ENCODE measurements around the gene RSU1.

DNA sequence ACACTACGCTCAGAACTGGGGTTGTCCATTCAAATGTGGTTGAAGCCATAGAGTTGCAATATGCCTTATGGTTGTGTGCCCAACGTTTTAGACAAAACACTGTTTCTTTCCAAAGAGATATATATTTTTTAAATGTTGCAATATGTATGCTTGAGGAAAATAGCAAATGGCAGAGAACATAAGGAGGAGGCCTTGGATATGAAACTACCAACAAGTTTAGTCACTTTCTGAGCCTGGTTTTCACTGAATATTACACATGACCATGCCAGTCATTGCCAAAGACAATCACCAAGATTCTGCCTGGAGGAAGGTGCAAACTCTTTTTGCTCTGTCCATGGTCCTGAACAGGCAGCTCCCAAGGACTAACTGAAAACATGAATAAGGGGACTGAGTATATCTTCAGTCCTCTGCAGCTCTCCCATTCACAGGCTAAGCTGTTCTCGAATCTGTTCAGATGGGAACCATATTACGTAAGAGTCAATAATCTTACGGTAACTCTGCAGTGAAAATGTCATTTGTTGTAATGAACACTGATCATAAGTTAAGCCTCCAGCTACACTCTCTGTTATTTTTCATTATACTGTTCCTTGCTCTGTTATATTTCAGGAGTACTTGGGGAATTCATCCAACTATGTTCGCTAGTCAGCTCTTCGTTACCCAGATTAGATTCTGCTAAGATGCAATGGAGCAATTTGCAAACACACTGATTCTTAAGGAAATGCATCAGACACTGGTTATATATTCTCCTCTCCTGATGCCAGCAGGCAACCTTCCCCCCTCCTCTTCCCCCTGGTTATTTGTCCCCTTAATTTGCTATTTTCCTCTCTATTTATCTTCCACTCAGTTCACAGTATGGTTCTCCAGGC is 204.9 kb downstream of the RSU1 start:
- TF ChIP-seq, protein P1, sequence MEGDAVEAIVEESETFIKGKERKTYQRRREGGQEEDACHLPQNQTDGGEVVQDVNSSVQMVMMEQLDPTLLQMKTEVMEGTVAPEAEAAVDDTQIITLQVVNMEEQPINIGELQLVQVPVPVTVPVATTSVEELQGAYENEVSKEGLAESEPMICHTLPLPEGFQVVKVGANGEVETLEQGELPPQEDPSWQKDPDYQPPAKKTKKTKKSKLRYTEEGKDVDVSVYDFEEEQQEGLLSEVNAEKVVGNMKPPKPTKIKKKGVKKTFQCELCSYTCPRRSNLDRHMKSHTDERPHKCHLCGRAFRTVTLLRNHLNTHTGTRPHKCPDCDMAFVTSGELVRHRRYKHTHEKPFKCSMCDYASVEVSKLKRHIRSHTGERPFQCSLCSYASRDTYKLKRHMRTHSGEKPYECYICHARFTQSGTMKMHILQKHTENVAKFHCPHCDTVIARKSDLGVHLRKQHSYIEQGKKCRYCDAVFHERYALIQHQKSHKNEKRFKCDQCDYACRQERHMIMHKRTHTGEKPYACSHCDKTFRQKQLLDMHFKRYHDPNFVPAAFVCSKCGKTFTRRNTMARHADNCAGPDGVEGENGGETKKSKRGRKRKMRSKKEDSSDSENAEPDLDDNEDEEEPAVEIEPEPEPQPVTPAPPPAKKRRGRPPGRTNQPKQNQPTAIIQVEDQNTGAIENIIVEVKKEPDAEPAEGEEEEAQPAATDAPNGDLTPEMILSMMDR (conservative IDR thresholded peaks at IDR 0.05 in 1 of 2, IDR thresholded peaks at IDR 0.05 in 1 of 2; ENCODE audit: low read depth in 1 of 2, low read length in 2 of 2): no peak
- no peak for TF ChIP-seq EZH2 (IDR thresholded peaks at IDR 0.05; ENCODE audit: low read length, missing control alignments)
